Occipital lobe (tissue), 2 donors: ENCODE results near the gene VAV3. TPM values are rescaled to one million over a fixed set of nuclear protein-coding genes. Genes with fewer than 3 reads are reported as not detected.
"Not testable (repeated sequence)": the region's sequence is repeated elsewhere in the genome, so short reads cannot be mapped to it uniquely, and the experiment has no call there.

Experiments
- DNase-seq: peaks from one replicate; lab custom pipeline; 2025; lab: John Stamatoyannopoulos, UW
- total RNA-seq: library from RNA; depleted of rRNA; stranded (reverse); fragments of >200 nt; gene quantifications from one replicate; pipeline ENCODE4 v1.2.3, GENCODE V29; 2014

VAV3 gene
- total RNA-seq, 1 donor from 2014 or later: 2.8 TPM

DNA sequence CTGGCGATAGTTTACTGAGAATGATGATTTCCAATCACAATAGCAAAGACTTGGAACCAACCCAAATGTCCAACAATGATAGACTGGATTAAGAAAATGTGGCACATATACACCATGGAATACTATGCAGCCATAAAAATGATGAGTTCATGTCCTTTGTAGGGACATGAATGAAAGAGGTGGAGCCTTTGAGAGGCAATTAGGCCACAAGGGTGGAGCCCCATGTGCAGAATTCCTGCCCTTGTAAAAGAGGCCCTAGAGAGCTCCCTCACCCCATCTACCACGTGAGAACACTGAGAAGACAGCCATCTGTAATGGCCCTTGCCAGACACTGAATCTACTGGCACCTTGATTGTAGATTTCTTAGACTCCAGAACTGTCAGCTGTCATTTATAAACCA lies 314.2 kb downstream of the VAV3 start:
- not testable (repeated sequence) for DNase-seq

DNA sequence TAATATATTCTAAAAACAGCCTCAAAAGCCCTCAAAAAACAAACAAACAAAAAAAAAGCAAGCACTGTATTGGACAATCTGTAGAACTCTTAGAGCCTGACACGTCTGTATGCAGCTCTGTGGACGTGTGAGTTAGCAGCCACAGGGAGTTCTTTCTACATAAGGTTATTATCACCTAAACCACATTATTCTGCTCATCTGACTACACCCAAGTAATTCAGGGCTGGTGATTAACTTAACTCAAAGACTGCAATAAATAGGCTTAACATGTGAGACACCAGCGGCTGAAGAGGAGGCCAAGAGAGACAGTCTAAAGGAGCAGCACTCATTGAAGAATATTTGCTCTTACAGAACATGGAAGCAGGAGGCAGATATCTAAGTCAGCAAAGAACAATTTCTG lies 316.0 kb downstream of the VAV3 start:
- DNase-seq: no peak

DNA sequence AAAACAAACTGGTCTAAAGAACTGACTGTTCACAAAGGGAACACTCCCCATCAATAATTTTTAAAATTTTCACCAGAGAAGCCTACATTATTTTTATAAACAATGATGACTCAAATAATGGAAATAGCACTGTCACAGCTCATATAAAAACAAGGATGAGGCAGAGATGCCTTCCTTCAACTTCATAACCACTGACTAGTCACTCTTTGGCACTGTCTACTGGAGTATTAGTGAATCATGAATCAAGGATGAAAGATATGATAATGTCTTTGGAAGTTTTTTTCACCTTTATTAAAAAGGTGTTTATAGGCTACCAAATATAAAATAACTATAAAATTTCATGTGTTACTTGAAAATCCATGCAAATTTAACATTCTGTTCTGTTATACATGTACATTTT lies 316.9 kb downstream of the VAV3 start:
- DNase-seq: no peak

DNA sequence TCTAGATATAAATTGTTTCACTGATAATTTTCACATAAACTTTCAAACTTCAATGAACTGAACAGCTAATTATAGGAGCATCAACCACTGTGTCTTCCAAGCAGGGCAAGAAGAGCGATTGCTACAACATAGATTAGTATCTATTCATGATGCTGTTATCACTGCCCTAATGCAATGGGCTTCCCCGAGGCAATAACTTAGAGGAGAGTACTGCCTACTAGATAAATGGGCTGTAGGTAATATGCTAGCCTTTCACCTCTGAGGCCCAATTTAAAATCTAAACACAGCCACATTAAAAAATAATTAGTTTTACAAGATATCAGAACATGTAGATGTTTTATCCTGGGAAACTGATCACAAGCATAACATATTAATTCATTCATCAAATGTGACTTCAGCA lies 318.0 kb downstream of the VAV3 start:
- no peak for DNase-seq

DNA sequence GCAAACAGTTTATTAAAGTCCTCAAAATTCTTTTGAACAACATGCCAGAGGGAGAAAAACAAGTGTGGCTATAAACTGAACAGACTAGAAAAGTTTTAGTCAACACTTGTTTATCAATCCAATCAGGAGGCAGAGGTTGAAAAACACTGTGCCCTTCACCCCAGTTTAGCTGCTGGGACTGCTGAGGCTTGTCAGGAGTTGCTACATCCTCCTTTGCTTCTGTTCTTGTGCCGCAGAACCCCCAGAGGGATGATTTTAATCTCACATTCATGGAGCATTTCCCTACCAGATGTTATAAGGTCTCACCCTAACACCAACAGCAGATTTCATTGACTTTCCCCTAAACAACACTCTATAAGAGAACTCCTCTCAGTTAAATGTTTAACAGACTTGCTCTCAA lies 321.2 kb downstream of the VAV3 start:
- no peak for DNase-seq

DNA sequence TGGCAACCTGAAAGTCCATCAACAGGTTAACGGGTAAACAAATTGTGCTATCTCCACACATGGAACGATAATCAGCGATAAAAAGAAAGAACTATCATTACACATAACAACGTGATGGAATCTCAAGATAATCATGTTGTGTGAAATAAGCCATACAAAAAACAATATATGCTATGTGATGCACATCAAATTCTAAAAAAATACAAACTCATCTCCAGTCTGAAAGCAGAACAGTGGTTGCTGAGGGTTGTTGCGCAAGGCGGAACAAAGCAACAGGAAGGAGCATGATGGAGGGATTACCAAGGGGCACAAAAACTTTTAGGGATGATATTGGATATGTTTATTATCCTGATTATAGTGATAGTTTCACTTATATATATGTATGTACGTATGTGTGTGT lies 324.8 kb downstream of the VAV3 start:
- no peak for DNase-seq

DNA sequence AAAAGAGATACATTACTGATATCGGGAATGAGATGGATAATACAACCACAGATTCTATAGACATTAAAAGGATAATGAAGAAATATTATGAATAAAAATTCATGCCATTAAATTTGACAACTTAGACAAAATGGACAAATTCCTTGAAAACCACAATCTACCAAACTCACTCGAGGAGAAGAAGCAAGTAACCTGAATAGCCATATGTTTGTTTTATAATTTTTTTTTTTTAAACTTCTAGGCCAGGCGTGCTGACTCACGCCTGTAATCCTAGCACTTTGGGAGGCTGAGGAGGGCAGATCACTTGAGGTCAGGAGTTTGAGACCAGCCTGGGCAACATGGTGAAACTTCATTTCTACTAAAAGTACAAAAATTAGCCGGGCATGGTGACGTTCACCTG lies 327.9 kb downstream of the VAV3 start:
- no peak for DNase-seq

DNA sequence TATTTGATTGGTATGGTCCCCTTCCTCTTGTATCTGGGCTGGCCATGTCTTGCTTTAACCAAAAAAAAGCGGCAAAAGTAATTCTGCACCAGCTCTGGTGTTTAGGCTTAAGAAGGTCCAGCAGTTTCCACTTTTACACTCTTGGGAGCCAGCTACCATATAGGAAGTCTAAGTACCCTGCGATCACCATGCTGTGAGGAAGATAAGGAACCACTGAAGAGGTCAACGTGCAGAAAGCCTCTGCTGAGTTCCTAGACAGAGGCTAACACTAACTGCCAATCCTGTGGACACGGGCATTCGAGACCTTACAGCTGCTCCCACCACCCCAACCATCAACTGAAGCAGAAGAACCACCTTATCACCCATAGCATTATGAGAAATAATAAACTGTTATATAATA lies 331.4 kb downstream of the VAV3 start:
- no peak for DNase-seq

DNA sequence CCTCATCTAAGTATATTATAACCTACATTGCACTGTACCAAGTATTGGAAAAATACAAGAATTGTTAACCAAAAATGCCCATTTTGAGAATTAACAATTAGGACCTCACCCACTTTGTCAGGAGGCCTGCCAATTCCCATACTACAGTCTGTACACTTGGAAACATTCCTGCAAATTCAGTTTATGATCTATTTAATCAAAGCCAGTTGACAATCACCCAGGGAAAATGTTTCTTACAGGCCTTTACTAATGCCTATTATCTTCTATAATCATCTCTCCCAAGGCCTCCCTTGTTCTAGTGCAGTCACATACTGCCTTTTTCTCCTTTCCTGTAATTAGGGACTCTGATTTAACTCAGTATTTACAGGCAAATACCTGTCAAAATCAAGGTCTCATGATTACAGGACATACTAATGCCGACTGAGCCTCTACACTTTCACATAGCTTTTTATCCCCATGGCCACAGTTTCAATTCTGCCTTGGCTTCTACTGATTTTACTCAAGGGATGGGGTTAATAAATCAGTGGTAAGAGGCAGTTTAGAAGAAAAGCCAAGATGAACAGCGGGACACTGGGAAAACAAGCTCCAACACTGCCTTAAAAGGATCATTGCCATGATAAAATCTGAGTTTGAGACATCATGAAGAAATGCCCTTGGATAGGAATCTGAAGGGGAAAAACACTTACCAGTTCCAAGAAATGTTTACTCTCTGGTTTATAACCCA lies 338.7 kb downstream of the VAV3 start:
- DNase-seq: no peak

DNA sequence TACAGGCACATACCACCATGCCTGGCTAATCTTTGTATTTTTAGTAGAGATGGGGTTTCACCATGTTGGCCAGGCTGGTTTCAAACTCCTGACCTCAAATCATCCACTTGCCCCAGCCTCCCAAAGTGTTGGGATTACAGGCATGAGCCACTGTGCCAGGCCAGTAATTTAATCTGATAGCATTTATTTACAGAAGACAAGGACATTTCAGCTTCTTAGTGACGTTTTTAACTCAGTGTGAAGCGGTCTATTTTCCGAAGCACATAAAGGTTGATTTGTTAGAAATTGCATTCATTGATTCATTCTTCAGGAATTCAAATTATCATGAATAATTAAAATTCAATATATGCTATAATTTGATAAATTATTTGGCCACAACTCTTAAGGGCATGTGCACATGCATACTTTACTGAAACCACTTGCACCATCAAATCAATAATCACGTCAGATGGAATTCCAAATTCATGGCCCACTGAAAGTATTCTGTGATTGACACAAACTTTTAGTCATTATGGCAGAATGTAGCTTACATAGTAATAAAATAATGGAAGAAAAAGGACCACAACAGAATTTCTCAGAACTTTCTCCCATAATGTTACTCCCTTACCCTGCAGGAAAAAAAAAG lies 339.5 kb downstream of the VAV3 start:
- DNase-seq: no peak

DNA sequence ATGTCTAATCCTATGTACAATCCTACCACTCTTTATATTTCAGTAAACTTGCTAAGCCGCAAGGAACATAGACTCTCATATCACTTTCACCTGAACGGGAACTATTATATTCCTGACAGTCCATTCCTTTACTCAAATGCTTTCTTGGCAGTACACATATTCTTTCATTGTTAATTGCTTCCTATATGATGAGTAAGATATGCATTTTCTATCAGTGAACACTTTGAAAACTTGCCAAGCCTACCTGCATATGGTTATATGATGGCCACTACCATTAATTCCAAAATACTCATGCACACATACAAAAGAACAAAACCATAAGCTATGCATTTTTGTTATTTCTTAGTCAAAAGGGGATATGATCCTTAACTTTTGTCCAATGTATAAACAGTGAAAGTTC lies 341.5 kb downstream of the VAV3 start:
- no peak for DNase-seq

DNA sequence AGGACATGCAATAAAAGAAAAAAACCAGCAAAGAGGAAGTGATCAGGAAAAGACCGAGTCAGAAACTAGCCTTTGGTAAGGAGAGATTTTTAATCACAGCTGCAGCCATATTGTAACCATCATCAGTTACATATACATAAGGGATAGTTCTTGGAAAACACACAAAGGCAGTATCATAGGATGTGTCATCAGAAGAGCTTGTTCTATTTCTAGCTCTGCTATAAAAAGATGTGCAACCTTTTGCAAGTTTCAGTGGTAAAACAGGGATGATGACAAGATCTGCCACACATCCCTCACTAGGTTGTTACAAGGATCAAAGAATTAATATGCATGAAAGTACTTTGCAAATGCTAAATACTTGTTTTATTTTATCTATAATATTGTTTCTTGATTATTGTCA lies 342.0 kb downstream of the VAV3 start:
- no peak for DNase-seq

DNA sequence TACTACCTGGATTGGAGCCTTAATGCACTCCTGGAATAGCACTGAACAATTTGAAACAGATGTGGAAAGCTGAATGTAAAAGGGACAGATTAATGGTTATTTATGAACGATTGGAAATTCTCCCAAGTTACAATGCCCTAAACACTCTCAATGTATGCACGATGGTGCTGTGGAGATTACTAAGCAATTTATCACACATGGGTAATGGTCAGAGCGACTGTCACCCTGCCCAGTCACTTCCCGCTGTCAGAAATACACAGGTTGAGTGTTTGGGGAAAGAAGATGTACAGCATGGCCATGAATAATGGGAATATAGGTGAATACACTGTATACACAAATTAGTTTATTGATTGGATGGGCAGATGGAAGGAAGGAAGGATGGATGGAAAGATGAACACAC lies 342.4 kb downstream of the VAV3 start:
- DNase-seq: no peak

DNA sequence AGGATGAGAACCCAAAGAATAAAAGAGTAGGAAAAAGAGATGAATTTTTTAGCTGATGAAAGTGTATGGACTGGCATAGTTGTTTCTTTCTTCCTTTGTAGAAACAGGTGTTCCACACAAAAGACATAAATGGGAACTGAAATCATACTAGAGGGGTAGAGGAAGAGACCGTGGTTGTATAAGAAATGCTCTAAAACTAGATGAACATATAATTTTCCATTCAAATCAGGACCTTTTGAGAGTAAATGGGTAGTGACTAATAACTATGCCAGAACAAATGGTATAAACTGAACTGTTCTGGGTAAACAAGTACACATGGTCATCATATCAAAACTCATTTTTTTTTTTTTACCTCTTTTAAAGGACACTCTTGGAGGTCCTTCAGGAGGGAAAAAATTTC lies 344.2 kb downstream of the VAV3 start:
- no peak for DNase-seq

DNA sequence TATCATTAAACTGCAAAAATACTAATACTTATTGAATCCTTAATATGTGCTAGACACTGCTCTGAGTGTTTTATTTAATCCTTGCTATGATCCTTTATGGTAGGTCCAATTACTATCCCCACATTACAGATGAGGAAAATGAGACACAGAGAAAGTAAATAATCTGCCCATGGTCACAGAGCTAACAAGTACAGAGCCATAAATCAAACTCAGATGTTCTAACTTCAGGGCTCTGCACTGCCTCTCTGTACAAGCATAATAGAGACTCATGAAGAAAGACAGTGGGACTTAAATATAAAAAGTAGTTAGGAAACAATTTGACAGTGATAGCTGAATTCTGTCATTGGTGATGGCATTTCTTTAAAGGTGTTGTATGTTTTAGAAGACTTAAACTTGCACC lies 346.4 kb downstream of the VAV3 start:
- no peak for DNase-seq

DNA sequence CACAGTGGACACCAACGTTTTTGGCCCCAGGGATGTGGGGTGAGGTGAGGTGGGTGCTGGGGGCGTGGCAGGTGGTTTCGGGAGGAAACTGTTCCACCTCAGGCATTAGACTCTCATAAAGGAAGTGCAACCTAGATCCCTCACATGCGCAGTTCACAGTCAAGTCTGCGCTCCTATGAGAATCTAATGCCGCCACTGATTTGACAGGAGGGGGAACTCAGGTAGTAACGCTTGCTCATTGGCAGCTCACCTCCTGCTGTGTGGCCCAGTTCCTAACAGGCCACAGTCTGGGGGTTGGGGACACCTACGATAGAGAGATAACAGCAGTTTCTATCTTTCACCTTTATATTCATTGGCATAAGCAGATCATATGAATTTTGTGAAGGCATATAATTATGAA lies 347.1 kb downstream of the VAV3 start:
- no peak for DNase-seq

DNA sequence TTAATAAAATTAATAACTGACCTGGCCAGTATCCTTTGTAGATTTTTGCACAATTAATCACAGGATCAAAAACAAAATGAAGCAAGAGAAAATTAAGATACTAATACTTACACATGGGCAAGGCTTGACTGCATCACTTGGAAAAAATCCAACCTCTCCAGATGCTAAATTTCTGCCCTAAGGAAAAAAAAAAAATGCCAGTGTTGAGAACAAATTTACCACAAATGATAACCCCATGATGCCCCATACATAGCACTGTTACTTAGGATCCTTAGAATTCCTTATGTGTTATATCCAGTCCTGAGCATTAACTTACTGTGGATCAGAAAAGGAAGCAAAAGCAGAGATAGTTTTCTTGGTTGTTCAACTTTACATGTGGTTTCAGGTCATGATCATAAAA lies 347.5 kb downstream of the VAV3 start:
- DNase-seq: no peak

DNA sequence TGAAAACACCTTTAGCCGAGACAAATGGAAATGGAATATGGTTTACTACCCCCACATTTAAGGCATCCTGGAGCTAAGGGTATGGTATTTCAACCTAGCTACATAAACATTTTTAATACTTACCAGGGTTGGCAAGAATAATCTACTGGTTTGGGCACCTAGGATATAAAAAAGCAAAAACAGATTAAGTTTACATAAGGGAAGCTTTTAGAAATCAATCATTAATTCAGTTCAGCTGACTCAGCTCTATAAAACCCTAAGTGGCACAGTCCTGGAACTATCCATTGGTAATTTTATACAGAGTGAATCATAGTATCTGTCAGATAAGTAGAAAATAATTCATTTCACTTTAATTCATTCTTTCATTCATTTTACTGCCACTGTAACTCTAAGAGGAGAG lies 355.2 kb downstream of the VAV3 start:
- DNase-seq: no peak

DNA sequence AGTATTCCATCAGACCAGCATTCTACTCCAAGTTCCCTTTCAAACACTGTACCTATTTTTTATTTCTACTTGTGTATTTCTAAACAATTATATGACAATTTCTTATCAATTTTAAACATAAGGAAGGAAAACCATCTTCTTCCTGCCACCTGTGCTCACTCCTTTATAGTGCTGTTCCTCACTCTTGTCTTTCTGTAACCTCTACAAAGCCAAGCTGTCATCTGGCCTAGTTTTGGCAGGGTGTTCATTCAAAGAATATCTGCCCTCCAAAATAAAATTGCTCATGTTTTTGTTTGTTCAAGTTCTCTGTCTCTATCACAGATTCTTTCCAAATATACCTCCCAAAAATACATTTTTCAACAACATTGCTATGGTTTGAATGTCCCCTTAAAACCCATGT lies 360.2 kb downstream of the VAV3 start:
- DNase-seq: no peak

DNA sequence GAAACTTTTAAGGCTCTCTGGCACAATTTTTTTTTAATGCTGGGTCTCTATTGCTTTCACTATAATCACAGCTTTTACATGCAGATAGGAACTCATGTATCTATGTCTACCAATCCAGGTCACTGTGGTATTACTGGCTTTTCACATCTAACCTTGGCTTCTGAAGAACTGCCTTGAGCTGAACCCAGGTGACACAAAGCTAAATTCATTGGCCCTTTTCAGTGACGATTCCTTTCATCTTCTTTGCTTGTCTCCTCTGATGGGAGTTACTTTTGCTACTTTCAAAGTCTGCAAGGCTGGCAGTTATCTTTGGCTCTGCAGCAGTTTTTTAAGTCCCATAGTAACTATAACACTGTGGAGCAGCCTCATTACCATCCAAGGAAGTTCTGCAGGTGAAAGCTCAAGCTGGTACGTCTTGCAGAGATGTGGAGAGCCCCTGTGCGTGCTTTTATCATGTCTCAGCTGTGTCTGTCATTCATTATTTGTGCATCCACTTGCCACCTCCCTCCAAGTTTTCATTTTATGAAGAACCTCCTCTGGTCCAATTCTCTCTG lies 364.3 kb downstream of the VAV3 start:
- no peak for DNase-seq

DNA sequence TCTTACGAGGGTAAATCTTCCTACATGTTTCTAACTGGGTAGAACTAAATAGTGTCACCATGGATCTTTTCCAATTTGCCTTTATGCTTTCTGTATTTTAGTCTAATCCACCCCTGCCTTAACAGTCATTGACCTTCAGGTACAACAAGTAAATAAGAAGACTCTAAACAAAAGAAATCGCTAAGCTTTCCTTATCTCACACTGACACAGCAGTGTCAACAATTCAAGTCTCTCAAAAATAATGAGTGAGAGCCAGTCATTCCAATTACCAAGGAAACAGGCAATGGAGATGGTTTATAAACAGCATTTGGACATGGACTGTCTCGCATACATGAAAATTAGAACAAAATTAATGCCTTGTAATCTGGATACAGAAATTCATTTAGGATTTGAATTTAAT lies 365.8 kb downstream of the VAV3 start:
- DNase-seq: no peak

DNA sequence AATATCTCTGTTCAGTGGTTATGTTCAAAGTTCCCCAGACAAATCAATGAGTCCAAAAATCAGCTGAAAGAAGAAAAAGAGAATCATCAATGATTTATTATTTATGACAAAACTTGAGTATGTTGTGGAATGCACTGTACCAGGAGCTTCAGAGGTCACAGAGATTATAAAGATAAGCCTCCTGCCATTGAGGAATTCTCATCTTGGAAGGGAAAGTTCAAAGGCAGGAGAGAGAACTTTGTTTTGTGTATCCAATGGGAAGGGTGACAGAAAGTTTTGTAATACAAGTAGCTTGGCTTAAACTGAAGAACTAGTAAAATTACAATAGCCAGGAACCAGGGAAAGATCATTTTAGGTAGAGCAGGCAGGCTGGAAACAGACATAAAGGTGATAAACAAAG lies 367.7 kb downstream of the VAV3 start:
- no peak for DNase-seq

DNA sequence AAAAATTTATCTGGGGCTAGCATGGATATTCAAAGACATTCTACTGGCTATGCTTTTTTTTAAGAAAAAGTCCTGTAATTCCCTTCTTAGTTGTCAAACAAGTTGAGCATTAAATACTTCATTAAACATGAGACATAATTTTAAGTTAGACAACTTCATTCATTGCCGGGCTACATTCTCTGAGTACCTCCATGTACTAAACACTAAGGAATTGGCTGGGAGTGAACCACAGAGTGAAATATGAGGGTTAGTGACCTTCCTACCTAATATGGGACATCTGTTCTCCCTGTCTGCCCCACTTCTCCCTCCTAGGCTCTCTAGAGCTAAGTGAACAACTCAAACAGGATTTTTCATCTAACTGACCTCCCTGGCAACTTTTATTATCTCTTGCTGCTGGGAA lies 370.4 kb downstream of the VAV3 start:
- no peak for DNase-seq
